Esophagus muscularis mucosa (tissue), 4 donors: ENCODE results near the gene MLN.
"Not testable (repeated sequence)": the region's sequence is repeated elsewhere in the genome, so short reads cannot be mapped to it uniquely, and the experiment has no call there.

Experiments used
- CTCF ChIP-seq, 3 experiments: fragments of 200-600 bp in 2 of 3; fragments of 450-650 bp in 1 of 3; sonication (generic) in 2 of 3; IDR thresholded peaks; one replicate each; pipeline ENCODE4 v1.5.1; 2017 to 2019; ENCODE audit warnings: antibody characterized with exemption in 3 of 3, mild to moderate bottlenecking in 2 of 3, moderate library complexity in 1 of 3
- EP300 ChIP-seq: sonication (generic); formaldehyde crosslinking; IDR thresholded peaks from one replicate; pipeline ENCODE4 v1.6.1; 2017; ENCODE audit warnings: antibody characterized with exemption
- POLR2A ChIP-seq: fragments of 450-650 bp; IDR thresholded peaks from one replicate; pipeline ENCODE4 v1.6.1; 2017; ENCODE audit warnings: antibody characterized with exemption, moderate library complexity, mild to moderate bottlenecking, low read depth
- POLR2AphosphoS5 ChIP-seq, 2 donors: sonication (generic); formaldehyde crosslinking; IDR thresholded peaks; one replicate each; pipeline ENCODE4 v1.6.1; 2017; ENCODE audit warnings: antibody characterized with exemption in 2 of 2

- TF ChIP-seq CTCF (IDR thresholded peaks at IDR 0.05); POLR2A; POLR2AphosphoS5 (IDR thresholded peaks at IDR 0.05); EP300: not testable (repeated sequence)
Observed at GRCh38 chr6:33831725-33832124, 27.9 kb upstream of the MLN start.
